Measurements from ENCODE around the gene NKX6-2.

NKX6-2 gene

DNA sequence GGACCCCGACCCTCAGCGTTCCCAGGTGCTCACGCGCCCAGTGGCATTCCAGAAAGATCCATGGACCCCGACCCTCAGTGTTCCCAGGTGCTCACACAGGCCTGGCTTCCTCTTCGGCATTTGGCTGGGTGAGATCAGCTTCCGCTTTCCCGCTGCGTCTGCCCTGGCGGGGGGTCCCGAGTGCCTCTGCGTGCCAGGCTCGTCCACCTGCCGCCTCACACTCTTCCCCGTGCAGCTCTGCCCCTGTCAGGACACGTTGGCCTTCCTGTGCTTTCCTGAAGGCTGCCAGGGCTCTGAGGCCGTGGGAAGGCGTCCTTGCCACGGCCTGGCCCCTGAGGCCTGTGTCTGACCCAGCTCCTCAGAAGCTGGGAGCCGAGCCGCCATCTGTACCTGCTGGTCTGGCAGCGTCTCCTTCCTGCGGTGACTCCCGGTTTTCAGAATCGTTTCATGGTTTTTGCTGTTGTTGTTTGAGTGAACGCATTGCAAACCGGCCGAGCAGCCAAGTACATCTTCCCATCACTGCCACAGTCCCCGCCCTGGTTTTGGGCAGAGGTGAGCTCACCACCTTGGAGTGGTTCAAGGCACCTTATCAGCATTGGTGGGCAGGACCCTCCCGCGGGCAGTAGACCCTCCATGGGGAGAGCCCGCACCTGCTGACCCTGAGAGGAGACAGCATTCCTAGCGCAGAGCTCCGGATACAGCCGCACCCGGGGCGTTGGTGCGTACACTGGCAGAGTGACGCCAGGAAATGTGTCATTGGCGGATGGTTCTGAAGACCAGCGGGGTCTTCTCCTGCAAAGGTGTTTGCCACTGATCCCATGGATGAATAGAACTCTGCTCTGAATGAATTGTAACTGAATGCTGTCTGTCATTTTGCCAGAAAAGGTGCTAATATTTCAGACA is 17.4 kb downstream of the NKX6-2 start:
- Histone ChIP-seq H3K4me1 (ENCODE audit: control insufficient read depth, low read length) (no peaks in the 10 kb centered on the region), H3K4me3 (ENCODE audit: low read length) (no peak overlapping the region), H3K27ac (ENCODE audit: low read depth, low read length) (no peak overlapping the region), H3K9me2 (replicated peaks; ENCODE audit: control insufficient read depth, low read length) (no peaks in the 10 kb centered on the region), H3K36me3 (ENCODE audit: control insufficient read depth, low read length) (no peaks in the 10 kb centered on the region), H4K20me1 (ENCODE audit: control insufficient read depth, insufficient read depth, low read depth, low read length) (no peaks in the 10 kb centered on the region), H3K27me3 (ENCODE audit: control insufficient read depth, low read length) (no peaks in the 10 kb centered on the region), H3K79me2 (ENCODE audit: control insufficient read depth, low read length) (no peaks in the 10 kb centered on the region), H3K4me2 (ENCODE audit: low read length) (no peak overlapping the region), H3K9me3 (ENCODE audit: control insufficient read depth, insufficient read depth, low read length) (peaks cover 64% of the 10 kb centered on the region), H3F3A (ENCODE audit: control insufficient read depth, insufficient read depth) (no peaks in the 10 kb centered on the region; the same call in 1 of the 2 replicates)
- TF ChIP-seq EZH2phosphoT487 (IDR thresholded peaks at IDR 0.05; ENCODE audit: borderline replicate concordance, low read length): no peak
- TF ChIP-seq, protein P1, sequence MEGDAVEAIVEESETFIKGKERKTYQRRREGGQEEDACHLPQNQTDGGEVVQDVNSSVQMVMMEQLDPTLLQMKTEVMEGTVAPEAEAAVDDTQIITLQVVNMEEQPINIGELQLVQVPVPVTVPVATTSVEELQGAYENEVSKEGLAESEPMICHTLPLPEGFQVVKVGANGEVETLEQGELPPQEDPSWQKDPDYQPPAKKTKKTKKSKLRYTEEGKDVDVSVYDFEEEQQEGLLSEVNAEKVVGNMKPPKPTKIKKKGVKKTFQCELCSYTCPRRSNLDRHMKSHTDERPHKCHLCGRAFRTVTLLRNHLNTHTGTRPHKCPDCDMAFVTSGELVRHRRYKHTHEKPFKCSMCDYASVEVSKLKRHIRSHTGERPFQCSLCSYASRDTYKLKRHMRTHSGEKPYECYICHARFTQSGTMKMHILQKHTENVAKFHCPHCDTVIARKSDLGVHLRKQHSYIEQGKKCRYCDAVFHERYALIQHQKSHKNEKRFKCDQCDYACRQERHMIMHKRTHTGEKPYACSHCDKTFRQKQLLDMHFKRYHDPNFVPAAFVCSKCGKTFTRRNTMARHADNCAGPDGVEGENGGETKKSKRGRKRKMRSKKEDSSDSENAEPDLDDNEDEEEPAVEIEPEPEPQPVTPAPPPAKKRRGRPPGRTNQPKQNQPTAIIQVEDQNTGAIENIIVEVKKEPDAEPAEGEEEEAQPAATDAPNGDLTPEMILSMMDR (IDR thresholded peaks at IDR 0.05; ENCODE audit: low read depth, low read length, poor library complexity, severe bottlenecking): no peak

DNA sequence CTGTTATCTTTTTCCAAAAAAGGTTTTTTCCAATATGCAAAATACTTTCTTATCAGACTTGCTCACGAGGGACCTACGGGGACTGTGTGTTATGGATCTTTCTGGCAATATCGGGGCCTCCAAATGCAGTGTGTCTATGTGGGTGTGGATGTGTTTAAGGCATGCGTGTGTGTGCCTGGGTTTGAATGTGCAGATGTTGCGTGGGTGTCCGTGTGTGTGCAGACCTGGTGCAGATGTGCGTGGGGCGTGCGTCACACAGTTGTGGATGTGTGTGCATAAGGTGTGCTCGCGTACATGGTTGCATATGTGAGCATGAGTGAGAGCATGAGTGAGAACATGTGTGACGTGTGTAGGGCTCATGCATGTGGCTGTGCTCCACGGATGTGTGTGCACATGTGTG is 19.7 kb downstream of the NKX6-2 start:
- H4K20me1 ChIP-seq (ENCODE audit: control insufficient read depth, insufficient read depth, low read depth, low read length): no peaks in the 10 kb centered on the region
- H3K36me3 ChIP-seq (ENCODE audit: control insufficient read depth, low read length): no peaks in the 10 kb centered on the region
- no peak overlapping the region for H3K4me3 ChIP-seq (ENCODE audit: low read length)
- H3K4me2 ChIP-seq (ENCODE audit: low read length): no peak overlapping the region
- peaks cover 59% of the 10 kb centered on the region for H3K9me3 ChIP-seq (ENCODE audit: control insufficient read depth, insufficient read depth, low read length)
- no peaks in the 10 kb centered on the region for H3F3A ChIP-seq (ENCODE audit: control insufficient read depth, insufficient read depth)
- no peak for TF ChIP-seq EZH2phosphoT487 (IDR thresholded peaks at IDR 0.05; ENCODE audit: borderline replicate concordance, low read length)
- TF ChIP-seq, protein P1 (IDR thresholded peaks at IDR 0.05; ENCODE audit: low read depth, low read length, poor library complexity, severe bottlenecking): no peak
- H3K27ac ChIP-seq (ENCODE audit: low read depth, low read length): no peak overlapping the region
- H3K27me3 ChIP-seq (ENCODE audit: control insufficient read depth, low read length): no peaks in the 10 kb centered on the region
- no peaks in the 10 kb centered on the region for H3K79me2 ChIP-seq (ENCODE audit: control insufficient read depth, low read length)
- H3K4me1 ChIP-seq (ENCODE audit: control insufficient read depth, low read length): no peaks in the 10 kb centered on the region
- no peaks in the 10 kb centered on the region for H3K9me2 ChIP-seq (replicated peaks; ENCODE audit: control insufficient read depth, low read length)

DNA sequence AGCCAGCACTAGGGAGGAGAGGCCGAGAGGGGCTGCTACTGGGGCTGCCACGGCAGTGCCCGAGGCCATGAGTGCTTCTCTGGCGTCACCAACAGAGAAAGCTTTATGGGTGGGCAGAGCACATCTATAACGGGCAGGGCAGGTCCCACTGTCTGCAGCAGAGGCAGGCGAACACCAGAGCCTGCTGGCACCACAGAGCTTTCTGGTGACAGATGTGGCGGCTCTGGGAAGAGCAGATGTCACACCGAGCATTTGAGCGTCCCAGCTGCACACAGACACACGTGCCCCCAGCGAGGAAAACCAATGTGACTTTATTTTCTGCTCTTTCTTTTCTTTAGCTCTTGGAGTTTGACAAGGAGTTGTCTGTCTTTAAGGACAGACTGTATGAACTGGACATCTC is 20.5 kb downstream of the NKX6-2 start:
- no peak for TF ChIP-seq EZH2phosphoT487 (IDR thresholded peaks at IDR 0.05; ENCODE audit: borderline replicate concordance, low read length)
- TF ChIP-seq, protein P1 (IDR thresholded peaks at IDR 0.05; ENCODE audit: low read depth, low read length, poor library complexity, severe bottlenecking): no peak
- Histone ChIP-seq H3K9me3 (ENCODE audit: control insufficient read depth, insufficient read depth, low read length) (peaks cover 55% of the 10 kb centered on the region; the same call in 1 of the 2 replicates), H3K27ac (ENCODE audit: low read depth, low read length) (no peak overlapping the region), H3K4me2 (ENCODE audit: low read length) (no peak overlapping the region), H3K79me2 (ENCODE audit: control insufficient read depth, low read length) (no peaks in the 10 kb centered on the region), H3F3A (ENCODE audit: control insufficient read depth, insufficient read depth) (no peaks in the 10 kb centered on the region), H3K27me3 (ENCODE audit: control insufficient read depth, low read length) (no peaks in the 10 kb centered on the region), H3K4me3 (ENCODE audit: low read length) (no peak overlapping the region), H3K9me2 (replicated peaks; ENCODE audit: control insufficient read depth, low read length) (no peaks in the 10 kb centered on the region), H3K36me3 (ENCODE audit: control insufficient read depth, low read length) (no peaks in the 10 kb centered on the region), H4K20me1 (ENCODE audit: control insufficient read depth, insufficient read depth, low read depth, low read length) (no peaks in the 10 kb centered on the region), H3K4me1 (ENCODE audit: control insufficient read depth, low read length) (no peaks in the 10 kb centered on the region)

All from DOHH2 (cell line).